Measurements from ENCODE around the gene PCDHGA6.
"Not testable (repeated sequence)": the region's sequence is repeated elsewhere in the genome, so short reads cannot be mapped to it uniquely, and the experiment has no call there.

DNA sequence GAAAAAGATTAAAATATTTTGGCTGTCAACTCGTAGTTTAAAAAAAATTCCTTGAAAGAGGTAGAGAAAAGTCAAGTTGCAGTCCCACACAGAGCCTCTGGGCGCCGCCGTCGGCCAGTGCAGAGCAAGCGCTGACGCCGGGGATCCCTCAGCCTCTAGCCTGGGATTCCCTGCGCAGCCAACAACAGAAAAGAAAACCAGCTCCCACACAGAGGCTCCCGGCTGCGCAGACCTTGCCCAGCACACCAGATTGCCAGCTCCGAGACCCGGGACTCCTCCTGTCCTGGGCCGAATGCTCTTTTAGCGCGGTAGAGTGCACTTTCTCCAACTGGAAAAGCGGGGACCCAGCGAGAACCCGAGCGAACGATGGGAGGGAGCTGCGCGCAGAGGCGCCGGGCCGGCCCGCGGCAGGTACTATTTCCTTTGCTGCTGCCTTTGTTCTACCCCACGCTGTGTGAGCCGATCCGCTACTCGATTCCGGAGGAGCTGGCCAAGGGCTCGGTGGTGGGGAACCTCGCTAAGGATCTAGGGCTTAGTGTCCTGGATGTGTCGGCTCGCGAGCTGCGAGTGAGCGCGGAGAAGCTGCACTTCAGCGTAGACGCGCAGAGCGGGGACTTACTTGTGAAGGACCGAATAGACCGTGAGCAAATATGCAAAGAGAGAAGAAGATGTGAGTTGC lies 43.9 kb downstream of the PCDHGA6 start, which contains the start of gene PCDHGB7:
- not testable (repeated sequence) for TF ChIP-seq EZH2 (IDR thresholded peaks at IDR 0.05); POLR2AphosphoS5 (IDR thresholded peaks at IDR 0.05; ENCODE audit: borderline replicate concordance, low read depth, low read length); FOXP2 (optimal IDR thresholded peaks at IDR 0.05; ENCODE audit: control extremely low read depth, extremely low read length, insufficient read depth)
